ENCODE results near the gene HPCAL1. TPM values are rescaled to one million over a fixed set of nuclear protein-coding genes. Genes with fewer than 3 reads are reported as not detected.

Gene HPCAL1
- total and polyA plus RNA-seq, 2 of the 4 experiments (the other 2 are of a cell fraction): 8.2 to 33.7 TPM

DNA sequence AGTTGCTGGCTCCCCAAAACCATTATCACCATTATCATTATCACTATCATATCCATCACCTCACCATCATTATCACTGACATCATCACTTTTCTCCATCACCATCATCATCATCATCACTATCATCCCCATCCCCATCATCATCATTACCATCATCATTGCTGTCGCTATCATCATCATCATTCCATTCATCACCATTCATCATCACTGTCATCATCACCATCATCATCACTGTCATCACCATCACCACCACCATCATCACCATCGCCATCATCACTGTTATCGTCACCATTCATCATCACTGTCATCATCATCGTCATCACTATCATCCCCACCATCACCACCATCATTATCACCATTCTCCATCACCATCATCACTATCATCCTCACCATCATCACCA is 9.0 kb downstream of the HPCAL1 start:
- no peak overlapping the region for H2BK15ac ChIP-seq (ENCODE audit: low read depth, low read length)

More for the DNA sequence above, 9.0 kb downstream of the HPCAL1 start:
- Histone ChIP-seq H3K56ac (ENCODE audit: extremely low read depth, insufficient read depth, low read length) (no peak overlapping the region), H3K4me2 (ENCODE audit: low read depth, low read length) (no peak overlapping the region), H2BK20ac (ENCODE audit: low read depth, low read length) (no peak overlapping the region), H3K4me1 (ENCODE audit: control insufficient read depth, insufficient read depth, low read length) (no peaks in the 10 kb centered on the region; the same call in 1 of the 2 replicates), H2BK5ac (ENCODE audit: low read depth, low read length, poor library complexity, severe bottlenecking) (no peak overlapping the region), H4K91ac (ENCODE audit: insufficient read depth, low read depth, low read length) (no peak overlapping the region), H3K36me3 (ENCODE audit: control insufficient read depth, insufficient read depth, low read length) (peaks cover 2% of the 10 kb centered on the region; the same call in 1 of the 2 replicates), H3K9me3 (ENCODE audit: control insufficient read depth, insufficient read depth, low read length) (no peaks in the 10 kb centered on the region), H4K8ac (ENCODE audit: low read depth in 2 of 2, low read length in 2 of 2) (no peak overlapping the region), H3K14ac (replicated peaks; ENCODE audit: low read depth, low read length) (no peak overlapping the region), H2AK9ac (replicated peaks; ENCODE audit: low read depth, low read length, poor library complexity) (no peak overlapping the region), H3K4me3 (ENCODE audit: insufficient read depth, low read depth, low read length) (no peak overlapping the region), H3K23ac (ENCODE audit: low read depth, low read length) (no peak overlapping the region), H4K20me1 (ENCODE audit: insufficient read depth, low read length) (peaks cover 37% of the 10 kb centered on the region), H3K79me1 (ENCODE audit: low read depth in 1 of 2, low read length in 2 of 2) (peaks cover 37 to 68% of the 10 kb centered on the region in 2 experiments), H3K9me1 (ENCODE audit: insufficient read depth, low read length) (peaks cover 13% of the 10 kb centered on the region), H2BK120ac (ENCODE audit: low read depth, low read length) (no peak overlapping the region), H3K9ac (ENCODE audit: low read depth, low read length) (no peak overlapping the region), H3K27ac (ENCODE audit: insufficient read depth, low read length) (no peak overlapping the region), H3K4ac (ENCODE audit: low read depth, low read length) (no peak overlapping the region), H4K5ac (ENCODE audit: low read depth, low read length) (no peak overlapping the region), H2AFZ (replicated peaks; ENCODE audit: low read length, poor library complexity) (no peak overlapping the region), H3K18ac (ENCODE audit: low read depth, low read length) (no peak overlapping the region), H2AK5ac (ENCODE audit: low read depth, low read length) (no peak overlapping the region), H3K27me3 (ENCODE audit: control insufficient read depth, insufficient read depth, low read length) (no peaks in the 10 kb centered on the region)
- DNase-seq: no peak
- CTCF ChIA-PET: no interaction called here
- in situ Hi-C loops (cut with MboI; ENCODE audit: low sequenced_read_pairs): no loop called here
- POLR2A ChIA-PET (ENCODE audit: unreplicated experiment): no interaction called here
- no TSS peak for BruUV-seq (replicated peaks)
- WGBS, 2 experiments (ENCODE audit: extremely low coverage in 2 of 2, insufficient read length in 1 of 2): 72% methylated on average over 4 of the region's 4 CpGs; no CpG with 5 or more reads in 1 of the 2 experiments
- dilution Hi-C loops (cut with HindIII; ENCODE audit: low sequenced_read_pairs, unreplicated experiment): no loop called here
- intact Hi-C loops (cut with micrococcal nuclease): loop anchor here (1.0 kb wide), 1 partner anchor 44 kb away; no protein-coding TSS in a partner anchor
- TF ChIP-seq RCOR1 (IDR thresholded peaks at IDR 0.05; ENCODE audit: insufficient replicate concordance, low read length): no peak
- peak; percentile 42 for TF ChIP-seq MAFK (IDR thresholded peaks at IDR 0.05; ENCODE audit: low read depth, low read length)
- ATAC-seq (ENCODE audit: low read depth): no peak
